Smooth muscle cell (in vitro differentiated cells): ENCODE results near the gene HADH. TPM values are rescaled to one million over a fixed set of nuclear protein-coding genes. Genes with fewer than 3 reads are reported as not detected.

Experiments used
- DNase-seq: peaks from one replicate; lab custom pipeline; 2025; ENCODE audit not compliant: unreplicated experiment; lab: John Stamatoyannopoulos, UW
- H2AFZ ChIP-seq: fragments of 200-600 bp; sonication (generic); 2 replicates; pipeline ENCODE4 v1.6.0; 2016; ENCODE audit warnings: antibody characterized with exemption, low read depth, mild to moderate bottlenecking
- H3F3A ChIP-seq: fragments of 200-600 bp; sonication (generic); 2 replicates; pipeline ENCODE4 v1.6.0; 2017; ENCODE audit warnings: antibody characterized with exemption, low read depth
- H3K27ac ChIP-seq: fragments of 200-600 bp; sonication (generic); 2 replicates; pipeline ENCODE4 v1.5.1; 2016; ENCODE audit warnings: low read depth, mild to moderate bottlenecking
- H3K27me3 ChIP-seq: fragments of 200-600 bp; sonication (generic); 2 replicates; pipeline ENCODE4 v1.6.1; 2016; ENCODE audit warnings: low read depth, mild to moderate bottlenecking
- H3K36me3 ChIP-seq: fragments of 200-600 bp; sonication (generic); 2 replicates; pipeline ENCODE4 v1.5.1; 2016; ENCODE audit warnings: low read depth
- H3K4me1 ChIP-seq: fragments of 200-600 bp; sonication (generic); 2 replicates; pipeline ENCODE4 v1.5.1; 2016; ENCODE audit warnings: low read depth
- H3K4me2 ChIP-seq: fragments of 200-600 bp; sonication (generic); 2 replicates; pipeline ENCODE4 v1.6.0; 2016; ENCODE audit warnings: mild to moderate bottlenecking
- H3K4me3 ChIP-seq: fragments of 200-600 bp; sonication (generic); 2 replicates; pipeline ENCODE4 v1.5.1; 2016; ENCODE audit warnings: mild to moderate bottlenecking
- H3K79me2 ChIP-seq: fragments of 200-600 bp; sonication (generic); 2 replicates; pipeline ENCODE4 v1.6.0; 2016; ENCODE audit warnings: low read depth, mild to moderate bottlenecking
- H3K9ac ChIP-seq: fragments of 200-600 bp; sonication (generic); 2 replicates; pipeline ENCODE4 v1.6.0; 2016; ENCODE audit warnings: low read depth
- H3K9me3 ChIP-seq: fragments of 200-600 bp; sonication (generic); replicated peaks from 2 replicates; pipeline ENCODE4 v1.5.1; 2016; ENCODE audit warnings: low read depth
- H4K20me1 ChIP-seq: fragments of 200-600 bp; sonication (generic); 2 replicates; pipeline ENCODE4 v1.6.0; 2016; ENCODE audit warnings: low read depth
- CTCF ChIP-seq: fragments of 200-600 bp; sonication (generic); IDR thresholded peaks from 2 replicates; pipeline ENCODE4 v1.5.1; 2017; ENCODE audit warnings: borderline replicate concordance, mild to moderate bottlenecking, antibody characterized with exemption; ENCODE audit not compliant: insufficient read depth, poor library complexity, severe bottlenecking
- WGBS: methylation state at CpG from one replicate; pipeline ENCODE4 v1.1.7; 2016; ENCODE audit warnings: low lambda C conversion rate; 5-methylcytosine and 5-hydroxymethylcytosine counted together
- polyA plus RNA-seq: library from polyadenylated mRNA; unstranded; fragments of >200 nt; fragmentation: Nextera tagmentation; extraction: Ambion mirVana; gene quantifications from 2 replicates; pipeline ENCODE4 v1.2.1, GENCODE V29; 2016
- total RNA-seq: library from RNA; depleted of rRNA; stranded (reverse); fragments of >200 nt; gene quantifications from 2 replicates; pipeline ENCODE4 v1.2.3, GENCODE V29; 2014

The HADH gene
- total and polyA plus RNA-seq, 2 experiments from 2014 or later, result 18.2 to 44.2 TPM

GRCh38 chr4:107988763-107989035 lies 990 bp upstream of the HADH start:
- peaks cover 19% of the 10 kb centered on the region for H3K79me2 ChIP-seq
- H3K4me1 ChIP-seq, result peaks cover 15% of the 10 kb centered on the region
- H4K20me1 ChIP-seq, result peaks cover 18% of the 10 kb centered on the region
- peak overlapping the region; percentile 89 for H2AFZ ChIP-seq
- H3K9ac ChIP-seq, result no peak overlapping the region
- no peaks in the 10 kb centered on the region for H3K9me3 ChIP-seq
- no peak for TF ChIP-seq CTCF
- H3F3A ChIP-seq, result no peaks in the 10 kb centered on the region
- peak overlapping the region; percentile 79 for H3K4me3 ChIP-seq
- H3K27me3 ChIP-seq, result no peaks in the 10 kb centered on the region
- WGBS, result 96% methylated on average over 5 of the region's 5 CpGs
- H3K4me2 ChIP-seq, result peak overlapping the region; percentile 90
- DNase-seq, result no peak
- H3K27ac ChIP-seq, result no peak overlapping the region
- no peaks in the 10 kb centered on the region for H3K36me3 ChIP-seq

- no peak for DNase-seq
- peak overlapping the region; percentile 79 for H3K4me3 ChIP-seq
- H3K9me3 ChIP-seq, result no peaks in the 10 kb centered on the region
- H3K27ac ChIP-seq, result no peak overlapping the region
- H3K27me3 ChIP-seq, result no peaks in the 10 kb centered on the region
- no peaks in the 10 kb centered on the region for H3K36me3 ChIP-seq
- WGBS, result 35% methylated on average over 8 of the region's 8 CpGs
- H2AFZ ChIP-seq, result peak overlapping the region; percentile 89
- peaks cover 20% of the 10 kb centered on the region for H3K79me2 ChIP-seq
- H3K4me2 ChIP-seq, result peak overlapping the region; percentile 90
- H3K9ac ChIP-seq, result peak overlapping the region; percentile 15
- TF ChIP-seq CTCF, result no peak
- no peaks in the 10 kb centered on the region for H3F3A ChIP-seq
- H4K20me1 ChIP-seq, result peaks cover 20% of the 10 kb centered on the region
- peaks cover 15% of the 10 kb centered on the region for H3K4me1 ChIP-seq
Measured at GRCh38 chr4:107989162-107989536, 540 bp upstream of the HADH start.

GRCh38 chr4:107991945-107992630 lies 2.4 kb downstream of the HADH start:
- peaks cover 33% of the 10 kb centered on the region for H4K20me1 ChIP-seq
- no peaks in the 10 kb centered on the region for H3K27me3 ChIP-seq
- H3K79me2 ChIP-seq, result peaks cover 25% of the 10 kb centered on the region
- H3K27ac ChIP-seq, result no peak overlapping the region
- H3K9ac ChIP-seq, result no peak overlapping the region
- no peaks in the 10 kb centered on the region for H3K36me3 ChIP-seq
- DNase-seq, result no peak
- H3K4me2 ChIP-seq, result peak overlapping the region; percentile 90
- peaks cover 6% of the 10 kb centered on the region for H3F3A ChIP-seq
- H3K9me3 ChIP-seq, result no peaks in the 10 kb centered on the region
- TF ChIP-seq CTCF, result no peak
- WGBS, result 30% methylated on average over 3 of the region's 3 CpGs
- H3K4me1 ChIP-seq, result peaks cover 15% of the 10 kb centered on the region
- no peak overlapping the region for H2AFZ ChIP-seq
- peak overlapping the region; percentile 79 for H3K4me3 ChIP-seq

- TF ChIP-seq CTCF, result no peak
- Histone ChIP-seq H3K27me3 (no peaks in the 10 kb centered on the region), H3K9ac (no peak overlapping the region), H3K27ac (no peak overlapping the region), H3K36me3 (no peaks in the 10 kb centered on the region), H3K79me2 (peaks cover 26% of the 10 kb centered on the region), H3K4me2 (no peak overlapping the region), H2AFZ (no peak overlapping the region), H4K20me1 (peaks cover 35% of the 10 kb centered on the region), H3K9me3 (no peaks in the 10 kb centered on the region), H3K4me3 (no peak overlapping the region), H3K4me1 (peaks cover 21% of the 10 kb centered on the region), H3F3A (peaks cover 12% of the 10 kb centered on the region)
- WGBS, result 85% methylated on average over 3 of the region's 3 CpGs
- DNase-seq, result no peak
Measured at GRCh38 chr4:107993969-107994368, 4.3 kb downstream of the HADH start.
